Right renal cortex interstitium (tissue), 3 donors: ENCODE measurements around the gene EHF. TPM values are rescaled to one million over a fixed set of nuclear protein-coding genes. Genes with fewer than 3 reads are reported as not detected.

Source experiments
- polyA plus RNA-seq, 3 donors: library from polyadenylated mRNA; unstranded; fragments of 120-200 nt; gene quantifications; one replicate each; pipeline ENCODE4 v1.2.1, GENCODE V29; 2013; ENCODE audit not compliant: insufficient read length in 3 of 3

The EHF gene
- polyA plus RNA-seq, 3 donors: 24.5 to 30.2 (median 27.6) TPM

Other genes with a start within 250 kb of the EHF start
- 100 to 1,000 TPM; 165 to 171 (median 166) TPM for gene CAT, start 182.2 kb upstream of the EHF start, polyA plus RNA-seq
- 10 to 100 TPM; 54.5 to 77.8 (median 74.6) TPM for gene ELF5, start 107.3 kb upstream of the EHF start, polyA plus RNA-seq